LHCN-M2 (cell line): ENCODE results near the gene DSG2. TPM values are rescaled to one million over a fixed set of nuclear protein-coding genes. Genes with fewer than 3 reads are reported as not detected.
"Not testable (repeated sequence)": the region's sequence is repeated elsewhere in the genome, so short reads cannot be mapped to it uniquely, and the experiment has no call there.

Source experiments
- DNase-seq: peaks from one replicate; pipeline ENCODE4 v3.0.0-alpha.2; 2012; ENCODE audit warnings: low read depth
- polyA plus RNA-seq: library from polyadenylated mRNA; unstranded; fragments of >200 nt; gene quantifications from one replicate; pipeline ENCODE4 v1.2.1, GENCODE V29; 2012; ENCODE audit warnings: missing spikeins
- total RNA-seq: library from RNA; depleted of rRNA; stranded (reverse); fragments of >200 nt; gene quantifications from 2 replicates; pipeline ENCODE4 v1.2.3, GENCODE V29; 2014; rRNA removed

The DSG2 gene
- total RNA-seq, result under 0.01 TPM in 2 replicates
- polyA plus RNA-seq, result not detected

DNA sequence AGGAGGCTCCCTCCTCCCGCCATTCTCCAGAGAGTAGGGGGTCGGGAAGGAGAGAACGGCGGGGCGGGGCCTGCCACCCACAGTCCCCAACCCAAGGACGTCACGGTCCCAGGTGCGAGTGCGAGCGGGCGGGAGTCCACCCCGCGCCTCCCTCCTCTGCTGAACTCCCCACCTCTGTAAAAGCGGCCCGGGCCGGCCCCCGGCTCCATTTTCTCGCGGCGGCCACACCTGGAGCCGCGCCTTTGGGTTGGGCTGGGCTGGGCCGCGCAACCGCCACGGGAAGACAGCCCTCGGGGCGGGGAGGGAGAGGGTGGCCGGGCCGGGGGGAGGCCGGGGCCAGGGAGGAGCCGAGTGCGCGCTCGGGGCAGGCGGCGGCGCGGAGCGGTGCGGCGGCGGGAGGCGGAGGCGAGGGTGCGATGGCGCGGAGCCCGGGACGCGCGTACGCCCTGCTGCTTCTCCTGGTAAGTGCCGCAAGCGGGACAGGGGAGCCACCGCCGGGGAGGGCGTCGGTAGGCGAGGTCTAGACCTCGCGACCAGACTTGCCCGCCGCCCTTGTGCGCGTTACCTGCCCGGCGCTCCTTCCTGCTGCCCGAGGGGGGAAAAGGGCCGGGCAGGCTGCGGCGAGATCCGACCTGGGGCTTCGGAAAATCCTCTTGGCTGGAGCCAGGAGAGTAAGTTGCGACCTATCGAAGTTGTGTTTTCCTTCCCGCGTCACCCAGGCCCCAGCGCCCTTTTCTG lies at the start of gene DSG2:
TSS of gene DSG2 (plus strand) at position 342 of the 738 bp plus-strand sequence. CDS start at position 417, 75 bp downstream.
- no peak for DNase-seq

- DNase-seq, result no peak
Observed at GRCh38 chr18:31450409-31450808, 47.6 kb upstream of the DSG2 start.

GRCh38 chr18:31451625-31452024 lies 46.4 kb upstream of the DSG2 start:
- no peak for DNase-seq

GRCh38 chr18:31454066-31454708 lies 43.8 kb upstream of the DSG2 start:
- DNase-seq, result no peak

DNA sequence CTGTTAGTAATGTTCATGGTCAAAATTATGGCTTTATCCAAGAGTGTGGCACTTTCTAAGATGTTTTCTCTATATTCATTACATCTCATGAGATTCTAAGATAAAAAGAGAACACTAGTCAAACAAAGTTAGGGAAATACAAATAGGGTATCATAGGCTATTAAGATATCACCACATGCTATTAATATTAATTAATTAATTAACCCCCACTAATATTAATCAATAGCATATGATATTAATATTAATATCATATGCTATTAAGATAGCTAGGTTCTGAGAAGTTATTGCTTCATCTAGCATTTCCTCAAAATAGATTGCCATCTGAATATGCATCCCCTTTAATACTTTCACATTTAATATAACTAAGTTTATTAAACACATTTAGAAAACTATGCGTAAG lies 28.3 kb upstream of the DSG2 start:
- no peak for DNase-seq

- DNase-seq, result no peak
Observed at GRCh38 chr18:31478688-31479087, 19.3 kb upstream of the DSG2 start.

GRCh38 chr18:31482051-31482450 lies 15.9 kb upstream of the DSG2 start:
- no peak for DNase-seq

DNA sequence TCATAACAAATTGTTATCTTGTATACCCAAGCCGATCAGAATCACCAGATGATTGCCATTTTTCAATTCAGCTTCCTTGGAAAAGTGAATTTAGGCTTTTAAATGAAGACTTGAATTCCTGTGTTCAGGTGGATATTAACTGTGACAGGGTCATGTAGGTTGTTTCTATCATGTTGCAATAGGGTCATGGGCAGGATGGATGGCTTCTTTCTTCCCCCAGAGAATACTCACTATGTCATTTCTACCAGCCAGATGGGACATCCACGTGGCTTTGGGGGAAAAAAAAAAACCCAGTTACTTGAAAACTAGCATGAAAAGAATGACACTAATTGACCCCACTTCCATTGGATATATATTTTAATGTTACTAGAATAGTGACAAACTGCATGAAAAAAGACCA lies 14.6 kb upstream of the DSG2 start:
- no peak for DNase-seq

DNA sequence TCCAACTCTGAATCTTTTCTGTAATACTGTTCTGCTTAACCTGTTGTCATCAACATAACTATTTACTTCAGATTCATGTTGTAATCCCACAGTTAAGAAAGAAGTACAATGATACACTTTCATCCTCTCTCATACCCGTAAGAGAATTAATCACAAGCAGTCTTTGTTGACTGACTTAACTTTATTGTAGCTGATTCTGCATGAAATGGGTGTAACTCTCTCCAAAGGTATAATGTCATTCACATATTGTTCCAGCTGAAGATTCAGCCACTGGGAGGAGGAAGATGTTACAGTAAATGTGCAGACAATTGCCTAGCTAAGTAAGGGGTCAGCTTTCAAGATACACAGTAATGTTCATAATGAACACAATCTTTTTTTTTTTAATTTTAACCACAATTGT lies 13.5 kb upstream of the DSG2 start:
- no peak for DNase-seq

DNA sequence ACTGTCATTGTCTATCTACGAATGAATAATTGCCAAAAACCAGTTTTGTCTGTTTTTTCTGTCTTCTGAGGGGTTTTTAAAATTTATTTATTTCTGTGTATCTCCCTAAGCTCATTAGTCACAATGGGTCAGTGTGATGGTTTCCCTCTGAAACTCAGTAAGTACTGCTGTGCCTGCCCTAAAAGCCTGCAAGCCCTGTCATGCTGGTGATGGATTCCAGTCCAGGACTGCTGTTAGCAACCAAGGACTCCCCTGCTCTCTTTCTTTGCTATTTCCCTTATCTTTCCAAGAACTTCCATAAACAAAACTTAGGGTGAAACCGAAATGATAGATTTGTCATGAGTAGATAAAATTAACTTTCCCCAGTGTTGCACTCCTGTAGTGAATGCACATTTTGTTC lies 11.8 kb upstream of the DSG2 start:
- DNase-seq, result no peak

- DNase-seq, result no peak
Observed at GRCh38 chr18:31487246-31488015, 10.5 kb upstream of the DSG2 start.

DNA sequence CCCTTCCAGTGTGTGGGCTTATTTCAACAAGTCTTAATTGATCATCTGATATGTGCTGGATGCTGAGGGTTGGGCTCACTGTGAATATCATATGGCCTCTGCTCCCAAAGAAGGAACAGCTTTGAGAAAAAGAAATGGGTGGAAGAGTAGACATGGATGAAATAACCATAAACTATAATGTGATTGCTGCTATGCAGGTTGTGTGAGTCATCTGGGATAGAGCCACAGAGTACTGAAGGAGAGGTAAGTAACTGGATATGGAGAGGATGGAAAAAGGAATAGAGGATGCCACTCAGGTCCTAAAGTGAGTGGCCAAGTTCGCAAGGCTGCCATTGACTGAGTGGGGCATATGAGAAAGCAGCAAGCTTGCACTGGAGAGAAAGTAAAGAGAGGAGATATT lies 8.7 kb upstream of the DSG2 start:
- DNase-seq, result no peak

DNA sequence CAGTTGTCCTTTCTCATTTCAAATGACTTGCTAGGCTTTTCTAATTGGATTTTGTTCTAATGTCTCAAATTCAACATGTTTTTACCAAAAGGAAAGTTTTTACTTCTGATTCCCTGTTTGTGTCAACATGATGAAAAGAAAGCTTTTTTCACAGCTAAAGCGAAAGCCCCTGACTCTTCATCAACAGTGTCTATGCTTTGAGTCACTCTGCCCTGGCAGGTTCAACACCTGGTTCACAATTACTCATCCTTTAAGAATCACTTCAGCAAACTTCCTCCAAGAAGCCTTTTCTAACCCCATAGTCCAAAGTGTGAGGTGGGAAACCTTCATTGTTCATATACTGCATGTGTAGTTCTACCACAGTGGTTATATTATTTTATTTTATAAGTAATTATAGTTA lies 7.6 kb upstream of the DSG2 start:
- DNase-seq, result no peak

DNA sequence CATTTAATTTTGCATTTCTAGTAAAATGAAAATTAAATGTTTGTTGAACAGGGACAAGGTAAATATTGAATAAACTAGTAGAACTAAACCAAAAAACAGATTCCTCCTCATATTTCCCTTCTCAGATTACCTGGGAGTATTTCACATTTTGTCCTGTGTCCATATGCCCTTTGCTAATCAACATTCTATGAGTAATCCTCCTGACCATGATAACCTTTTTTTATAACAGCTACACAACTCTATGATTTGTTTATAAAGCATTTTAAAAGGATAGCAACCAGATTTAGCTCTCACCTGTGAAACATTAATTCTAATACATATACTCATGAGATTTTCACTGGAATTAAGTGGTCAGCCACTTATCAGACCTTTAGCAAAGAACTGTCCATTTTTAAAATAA lies 7.1 kb upstream of the DSG2 start:
- DNase-seq, result no peak

GRCh38 chr18:31491586-31491985 lies 6.4 kb upstream of the DSG2 start:
- no peak for DNase-seq

DNA sequence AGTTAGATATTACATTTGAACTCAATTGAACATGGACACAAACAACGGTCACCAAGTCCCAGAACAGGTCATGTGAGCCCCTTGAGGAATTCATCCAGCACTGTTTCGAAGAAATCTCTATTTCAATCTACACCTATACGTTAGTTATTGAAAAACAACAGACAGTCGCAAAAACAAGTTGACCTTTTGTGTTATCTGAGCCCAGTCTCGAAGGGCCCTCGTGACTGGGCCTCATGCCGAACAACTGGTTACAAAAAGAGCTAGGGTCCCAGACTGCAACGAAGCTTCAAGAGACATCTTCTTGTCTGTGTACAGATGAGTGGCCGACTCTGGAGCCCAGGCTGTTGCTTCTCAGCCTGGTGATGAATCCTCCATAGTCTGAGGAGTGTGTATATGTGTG lies 5.3 kb upstream of the DSG2 start:
- DNase-seq, result no peak

GRCh38 chr18:31493171-31493570 lies 4.8 kb upstream of the DSG2 start:
- DNase-seq, result no peak

- no peak for DNase-seq
Observed at GRCh38 chr18:31493941-31494340, 4.0 kb upstream of the DSG2 start.

- DNase-seq, result not testable (repeated sequence)
Observed at GRCh38 chr18:31494705-31495244, 3.2 kb upstream of the DSG2 start.

GRCh38 chr18:31497404-31497835 lies 557 bp upstream of the DSG2 start:
- no peak for DNase-seq

GRCh38 chr18:31498574-31499524 lies 872 bp downstream of the DSG2 start:
- DNase-seq, result no peak
